AG10803 (cell line): ENCODE measurements around the gene DGLUCY.
"Not testable (repeated sequence)": the region's sequence is repeated elsewhere in the genome, so short reads cannot be mapped to it uniquely, and the experiment has no call there.

Experiments used
- DNase-seq: peaks from one replicate; pipeline ENCODE4 v3.0.0; 2010; ENCODE audit warnings: low read depth
- H3K4me3 ChIP-seq: 2 replicates; pipeline ENCODE4 v1.5.1; 2011; ENCODE audit warnings: mild to moderate bottlenecking, low read length, control low read depth
- CTCF ChIP-seq: conservative IDR thresholded peaks from 2 replicates; pipeline ENCODE4 v1.5.1; 2011; ENCODE audit warnings: mild to moderate bottlenecking, low read length, control low read depth, inconsistent platforms

The DGLUCY gene

GRCh38 chr14:91261986-91262549 lies 148.2 kb downstream of the DGLUCY start:
- H3K4me3 ChIP-seq, result no peak overlapping the region
- TF ChIP-seq CTCF, result no peak
- no peak for DNase-seq

- TF ChIP-seq CTCF, result no peak
- no peak overlapping the region for H3K4me3 ChIP-seq
Measured at GRCh38 chr14:91263329-91263728, 149.5 kb downstream of the DGLUCY start.

GRCh38 chr14:91264151-91265150 lies 150.6 kb downstream of the DGLUCY start:
- no peak for TF ChIP-seq CTCF
- peak overlapping the region; percentile 51 for H3K4me3 ChIP-seq
- no peak for DNase-seq

More at GRCh38 chr14:91263329-91263728, 149.5 kb downstream of the DGLUCY start:
- no peak for DNase-seq

- no peak for TF ChIP-seq CTCF
- no peak for DNase-seq
- H3K4me3 ChIP-seq, result no peak overlapping the region
Measured at GRCh38 chr14:91265404-91265803, 151.5 kb downstream of the DGLUCY start.

GRCh38 chr14:91266276-91266675 lies 152.4 kb downstream of the DGLUCY start:
- not testable (repeated sequence) for H3K4me3 ChIP-seq, DNase-seq

- TF ChIP-seq CTCF, result no peak
- no peak overlapping the region for H3K4me3 ChIP-seq
- no peak for DNase-seq
Measured at GRCh38 chr14:91267965-91268437, 154.1 kb downstream of the DGLUCY start.

GRCh38 chr14:91269076-91269991 lies 155.5 kb downstream of the DGLUCY start:
- H3K4me3 ChIP-seq, result no peak overlapping the region
- peak; percentile 48 for DNase-seq
- no peak for TF ChIP-seq CTCF
